Neural progenitor cell (in vitro differentiated cells): ENCODE measurements around the gene EPB41L4B.

Experiments
- EZH2 ChIP-seq: fragments of 200-600 bp; sonication (generic); IDR thresholded peaks from 2 replicates; pipeline ENCODE4 v1.6.1; 2017; ENCODE audit warnings: antibody characterized with exemption, mild to moderate bottlenecking, moderate library complexity
- EZH2phosphoT487 ChIP-seq: fragments of 200-600 bp; sonication (generic); IDR thresholded peaks from 2 replicates; pipeline ENCODE4 v1.6.1; 2017; ENCODE audit warnings: antibody characterized with exemption
- TF ChIP-seq, protein P1 (sequence below): fragments of 200-600 bp; sonication (generic); IDR thresholded peaks from 2 replicates; pipeline ENCODE4 v1.5.1; 2017; ENCODE audit warnings: antibody characterized with exemption, mild to moderate bottlenecking

- TF ChIP-seq, protein P1, sequence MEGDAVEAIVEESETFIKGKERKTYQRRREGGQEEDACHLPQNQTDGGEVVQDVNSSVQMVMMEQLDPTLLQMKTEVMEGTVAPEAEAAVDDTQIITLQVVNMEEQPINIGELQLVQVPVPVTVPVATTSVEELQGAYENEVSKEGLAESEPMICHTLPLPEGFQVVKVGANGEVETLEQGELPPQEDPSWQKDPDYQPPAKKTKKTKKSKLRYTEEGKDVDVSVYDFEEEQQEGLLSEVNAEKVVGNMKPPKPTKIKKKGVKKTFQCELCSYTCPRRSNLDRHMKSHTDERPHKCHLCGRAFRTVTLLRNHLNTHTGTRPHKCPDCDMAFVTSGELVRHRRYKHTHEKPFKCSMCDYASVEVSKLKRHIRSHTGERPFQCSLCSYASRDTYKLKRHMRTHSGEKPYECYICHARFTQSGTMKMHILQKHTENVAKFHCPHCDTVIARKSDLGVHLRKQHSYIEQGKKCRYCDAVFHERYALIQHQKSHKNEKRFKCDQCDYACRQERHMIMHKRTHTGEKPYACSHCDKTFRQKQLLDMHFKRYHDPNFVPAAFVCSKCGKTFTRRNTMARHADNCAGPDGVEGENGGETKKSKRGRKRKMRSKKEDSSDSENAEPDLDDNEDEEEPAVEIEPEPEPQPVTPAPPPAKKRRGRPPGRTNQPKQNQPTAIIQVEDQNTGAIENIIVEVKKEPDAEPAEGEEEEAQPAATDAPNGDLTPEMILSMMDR: no peak
- TF ChIP-seq EZH2 (no peak), EZH2phosphoT487 (no peak)
These were observed 89.3 kb downstream of the EPB41L4B start for GRCh38 chr9:109231593-109231992.
